ENCODE data around the gene SLC29A1. TPM values are rescaled to one million over a fixed set of nuclear protein-coding genes. Genes with fewer than 3 reads are reported as not detected.
"Not testable (repeated sequence)": the region's sequence is repeated elsewhere in the genome, so short reads cannot be mapped to it uniquely, and the experiment has no call there.

The SLC29A1 gene
- 53.3 and 54.4 TPM in 2 replicates for polyA plus RNA-seq (2014; cell fraction: cytosol; rRNA removed)
- polyA plus RNA-seq (2014; cell fraction: nucleus; rRNA removed), result 213 and 272 TPM in 2 replicates

- peak; percentile 85 for DNase-seq (ENCODE audit: low spot score)
These were observed at the start of gene SLC29A1 for GRCh38 chr6:44223319-44224028. Gene SLC29A1, plus strand, starts transcription at chr6:44223595. Its CDS starts 3,719 bp downstream, at chr6:44227314.

- DNase-seq (ENCODE audit: low spot score), result no peak
These were observed 47.1 kb upstream of the SLC29A1 start for GRCh38 chr6:44176130-44176761.

- peak; percentile 71 for DNase-seq (ENCODE audit: low spot score)
These were observed 46.5 kb upstream of the SLC29A1 start for GRCh38 chr6:44176762-44177509.

GRCh38 chr6:44177691-44178423, 45.5 kb upstream of the SLC29A1 start:
- no peak for DNase-seq (ENCODE audit: low spot score)

- no peak for DNase-seq (ENCODE audit: low spot score)
These were observed 44.8 kb upstream of the SLC29A1 start for GRCh38 chr6:44178424-44179071.

GRCh38 chr6:44179072-44179536, 44.3 kb upstream of the SLC29A1 start:
- no peak for DNase-seq (ENCODE audit: low spot score)

GRCh38 chr6:44179648-44180047, 43.7 kb upstream of the SLC29A1 start:
- no peak for DNase-seq (ENCODE audit: low spot score)

GRCh38 chr6:44180406-44180805, 43.0 kb upstream of the SLC29A1 start:
- DNase-seq (ENCODE audit: low spot score), result no peak

- no peak for DNase-seq (ENCODE audit: low spot score)
These were observed 42.5 kb upstream of the SLC29A1 start for GRCh38 chr6:44180886-44181285.

- DNase-seq (ENCODE audit: low spot score), result not testable (repeated sequence)
These were observed 41.6 kb upstream of the SLC29A1 start for GRCh38 chr6:44181784-44182183.

GRCh38 chr6:44182911-44183390, 40.4 kb upstream of the SLC29A1 start:
- no peak for DNase-seq (ENCODE audit: low spot score)

GRCh38 chr6:44183783-44184182, 39.6 kb upstream of the SLC29A1 start:
- DNase-seq (ENCODE audit: low spot score), result no peak

- not testable (repeated sequence) for DNase-seq (ENCODE audit: low spot score)
These were observed 38.0 kb upstream of the SLC29A1 start for GRCh38 chr6:44185356-44185755.

- DNase-seq (ENCODE audit: low spot score), result no peak
These were observed 37.3 kb upstream of the SLC29A1 start for GRCh38 chr6:44185953-44186634.

- no peak for DNase-seq (ENCODE audit: low spot score)
These were observed 36.8 kb upstream of the SLC29A1 start for GRCh38 chr6:44186635-44187025.

- no peak for DNase-seq (ENCODE audit: low spot score)
These were observed 34.6 kb upstream of the SLC29A1 start for GRCh38 chr6:44188819-44189218.

- no peak for DNase-seq (ENCODE audit: low spot score)
These were observed 34.1 kb upstream of the SLC29A1 start for GRCh38 chr6:44189257-44189656.

- no peak for DNase-seq (ENCODE audit: low spot score)
These were observed 32.7 kb upstream of the SLC29A1 start for GRCh38 chr6:44190715-44191114.

GRCh38 chr6:44192428-44193041, 30.9 kb upstream of the SLC29A1 start:
- DNase-seq (ENCODE audit: low spot score), result no peak

Measured in SK-N-DZ (cell line).